Activated CD8-positive, alpha-beta memory T cell treated with anti-CD3 and anti-CD28 coated beads, Interleukin-2, amount 50 U/mL, for 48 hours (primary cell): ENCODE measurements around the gene RCAN3.
"Not testable (repeated sequence)": the region's sequence is repeated elsewhere in the genome, so short reads cannot be mapped to it uniquely, and the experiment has no call there.

Experiments
- DNase-seq: peaks from one replicate; pipeline ENCODE4 v3.0.0-alpha.2; 2020

The RCAN3 gene

DNA sequence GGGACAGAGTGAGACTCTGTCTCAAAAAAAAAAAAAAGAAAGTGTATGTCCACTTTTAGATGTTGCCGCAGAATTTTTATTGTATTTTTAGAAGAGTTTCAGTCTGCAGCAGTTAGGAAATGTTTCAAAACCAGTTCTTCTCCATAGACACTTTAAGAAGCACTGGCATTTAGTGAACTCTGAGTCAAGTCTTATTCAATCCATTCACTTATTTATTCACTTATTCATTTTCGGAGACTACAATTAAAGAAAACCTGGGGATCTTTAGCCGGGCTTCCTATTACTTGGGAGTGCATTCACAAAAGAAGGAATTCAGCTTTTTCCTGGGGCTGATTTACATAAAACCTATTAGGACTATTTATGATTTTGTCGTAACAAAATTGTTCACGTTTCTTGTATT lies 12.3 kb downstream of the RCAN3 start:
- no peak for DNase-seq

GRCh38 chr1:24515671-24516209 lies 13.1 kb downstream of the RCAN3 start:
- not testable (repeated sequence) for DNase-seq

DNA sequence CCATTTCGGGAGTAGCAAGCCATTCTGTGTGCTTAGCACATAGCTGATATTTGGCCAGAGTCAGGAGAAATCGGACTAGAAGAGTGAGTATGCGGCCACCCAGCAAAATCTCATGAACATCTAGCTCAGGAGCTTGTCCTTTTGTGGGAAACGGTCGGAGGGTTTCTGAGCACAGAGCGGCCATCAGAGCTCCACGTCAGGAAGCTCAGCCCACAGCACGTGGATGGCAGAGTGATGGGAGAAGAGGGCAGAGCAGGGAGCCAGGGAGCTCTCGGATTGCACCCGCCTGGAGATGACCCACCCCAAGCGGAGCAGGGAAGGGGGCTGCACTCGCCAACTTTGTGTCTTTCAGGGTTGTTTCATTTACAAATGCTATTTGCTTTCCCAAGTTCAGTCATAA lies 13.9 kb downstream of the RCAN3 start:
- no peak for DNase-seq

- no peak for DNase-seq
Measured at GRCh38 chr1:24517898-24518297, 15.3 kb downstream of the RCAN3 start.

DNA sequence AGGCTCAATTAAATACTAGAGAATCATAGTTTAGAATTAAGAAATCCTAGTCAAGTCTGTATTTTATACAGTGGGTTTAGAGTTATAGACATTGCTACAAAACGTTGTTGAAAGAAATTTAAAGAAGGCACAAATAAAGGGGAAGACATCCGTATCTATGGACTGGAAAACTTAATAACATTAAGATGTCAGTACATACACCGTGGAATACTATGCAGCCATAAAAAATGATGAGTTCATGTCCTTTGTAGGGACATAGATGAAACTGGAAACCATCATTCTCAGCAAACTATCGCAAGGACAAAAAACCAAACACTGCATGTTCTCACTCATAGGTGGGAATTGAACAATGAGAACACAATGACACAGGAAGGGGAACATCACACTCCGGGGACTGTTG lies 17.6 kb downstream of the RCAN3 start:
- not testable (repeated sequence) for DNase-seq

- DNase-seq, result no peak
Measured at GRCh38 chr1:24525606-24526005, 23.0 kb downstream of the RCAN3 start.

DNA sequence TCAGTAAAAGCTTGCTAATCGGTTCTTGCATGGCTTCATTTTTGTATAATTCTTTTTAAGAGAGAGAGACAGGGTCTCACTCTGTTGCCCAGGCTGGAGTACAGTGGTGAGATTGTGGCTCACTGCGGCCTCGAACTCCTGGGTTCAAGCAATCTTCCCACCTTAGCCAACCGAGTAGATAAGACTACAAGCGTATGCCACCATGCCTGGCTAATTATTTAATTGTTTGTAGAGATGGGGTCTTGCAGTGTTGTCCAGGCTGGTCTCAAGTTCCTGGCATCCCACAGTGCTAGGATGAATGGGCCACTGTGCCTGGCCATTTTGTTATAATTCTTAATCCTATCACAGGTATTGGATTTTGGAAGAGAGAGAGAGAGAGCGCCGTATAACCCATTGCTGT lies 23.4 kb downstream of the RCAN3 start:
- DNase-seq, result no peak

DNA sequence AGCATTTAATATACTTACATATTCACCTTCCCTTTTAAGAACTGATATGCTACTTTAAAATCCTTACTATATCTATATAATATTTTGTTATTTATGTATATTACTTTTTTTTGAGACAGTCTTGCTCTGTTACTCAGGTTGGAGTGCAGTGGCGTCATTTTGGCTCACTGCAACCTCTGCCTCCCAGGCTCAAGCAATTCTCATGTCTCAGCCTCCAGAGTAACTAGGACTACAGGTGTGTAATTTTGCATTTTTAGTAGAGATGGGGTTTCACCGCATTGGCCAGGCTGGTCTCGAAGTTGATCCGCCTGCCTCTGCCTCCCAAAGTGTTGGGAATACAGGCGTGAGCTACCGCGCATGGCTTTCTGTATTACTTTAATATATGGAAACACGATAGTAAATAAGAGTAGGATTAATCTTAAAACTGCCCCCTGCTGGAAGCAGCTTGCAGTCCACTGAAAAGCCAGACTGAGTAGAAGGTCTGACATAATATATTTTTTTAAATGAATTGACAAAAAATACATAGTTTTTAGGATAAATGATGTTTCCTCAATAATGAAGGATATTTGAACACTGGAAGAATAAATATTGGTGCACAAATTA lies 24.4 kb downstream of the RCAN3 start:
- no peak for DNase-seq

GRCh38 chr1:24528744-24529143 lies 26.1 kb downstream of the RCAN3 start:
- DNase-seq, result no peak

DNA sequence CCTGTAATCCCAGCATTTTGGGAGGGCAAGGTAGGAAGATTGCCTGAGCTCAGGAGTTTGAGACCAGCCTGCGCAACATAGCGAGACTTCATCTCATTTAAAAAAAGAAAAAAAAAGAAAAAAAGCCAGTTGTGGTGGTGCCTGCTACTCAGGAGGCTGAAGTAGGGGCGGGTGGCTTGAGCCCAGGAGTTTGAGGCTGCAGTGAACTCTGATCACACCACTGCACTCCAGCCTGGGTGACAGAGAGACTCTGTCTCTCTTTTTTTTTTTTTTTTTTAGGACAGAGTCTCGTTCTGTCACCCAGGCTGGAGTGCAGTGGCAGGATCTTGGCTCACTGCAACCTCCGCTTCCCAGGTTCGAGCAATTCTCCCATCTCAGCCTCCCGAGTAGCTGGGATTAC lies 26.7 kb downstream of the RCAN3 start:
- DNase-seq, result not testable (repeated sequence)

GRCh38 chr1:24535021-24535424 lies 32.4 kb downstream of the RCAN3 start:
- DNase-seq, result peak; percentile 83

- DNase-seq, result no peak
Measured at GRCh38 chr1:24535778-24536177, 33.1 kb downstream of the RCAN3 start.

GRCh38 chr1:24536391-24536840 lies 33.8 kb downstream of the RCAN3 start:
- peak; percentile 80 for DNase-seq

DNA sequence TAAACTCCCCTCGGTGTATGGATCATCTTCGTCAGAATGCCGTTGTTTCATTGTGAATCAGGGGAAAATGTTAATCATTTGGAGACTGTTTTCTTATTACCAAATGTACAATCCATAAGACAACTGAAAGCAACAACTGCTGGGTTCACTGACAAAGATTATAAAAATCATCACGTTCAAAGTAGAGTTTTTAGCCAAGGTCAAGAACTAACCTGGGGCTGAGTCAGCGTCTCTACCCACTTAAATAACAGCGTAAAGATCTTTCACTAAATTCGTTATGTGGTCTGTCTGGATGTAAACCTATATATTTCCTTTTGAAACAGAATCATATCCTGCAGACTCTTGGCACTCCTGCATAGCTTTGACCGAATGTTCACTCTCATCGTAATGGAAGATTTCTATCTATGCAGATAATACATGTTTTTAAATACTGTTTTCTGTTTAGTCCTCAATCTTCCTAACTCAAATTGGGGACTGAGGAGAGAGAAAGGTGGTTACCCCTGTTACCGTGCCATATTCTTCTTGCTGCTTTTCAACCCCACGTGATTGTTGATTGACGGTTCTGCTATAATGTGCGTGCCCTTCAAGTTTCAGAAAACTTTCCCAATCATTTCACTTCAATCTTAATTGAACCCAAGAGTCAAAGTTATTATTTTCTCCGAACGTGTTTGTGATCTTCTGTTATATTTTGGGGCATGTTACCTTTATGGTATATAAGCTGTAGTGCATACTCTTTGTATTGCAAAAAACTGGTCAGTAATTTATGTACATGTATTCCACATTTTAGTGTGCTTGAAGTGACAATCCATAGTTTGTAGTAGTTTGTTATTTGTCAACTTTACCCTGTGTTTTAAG lies 37.6 kb downstream of the RCAN3 start:
- no peak for DNase-seq

DNA sequence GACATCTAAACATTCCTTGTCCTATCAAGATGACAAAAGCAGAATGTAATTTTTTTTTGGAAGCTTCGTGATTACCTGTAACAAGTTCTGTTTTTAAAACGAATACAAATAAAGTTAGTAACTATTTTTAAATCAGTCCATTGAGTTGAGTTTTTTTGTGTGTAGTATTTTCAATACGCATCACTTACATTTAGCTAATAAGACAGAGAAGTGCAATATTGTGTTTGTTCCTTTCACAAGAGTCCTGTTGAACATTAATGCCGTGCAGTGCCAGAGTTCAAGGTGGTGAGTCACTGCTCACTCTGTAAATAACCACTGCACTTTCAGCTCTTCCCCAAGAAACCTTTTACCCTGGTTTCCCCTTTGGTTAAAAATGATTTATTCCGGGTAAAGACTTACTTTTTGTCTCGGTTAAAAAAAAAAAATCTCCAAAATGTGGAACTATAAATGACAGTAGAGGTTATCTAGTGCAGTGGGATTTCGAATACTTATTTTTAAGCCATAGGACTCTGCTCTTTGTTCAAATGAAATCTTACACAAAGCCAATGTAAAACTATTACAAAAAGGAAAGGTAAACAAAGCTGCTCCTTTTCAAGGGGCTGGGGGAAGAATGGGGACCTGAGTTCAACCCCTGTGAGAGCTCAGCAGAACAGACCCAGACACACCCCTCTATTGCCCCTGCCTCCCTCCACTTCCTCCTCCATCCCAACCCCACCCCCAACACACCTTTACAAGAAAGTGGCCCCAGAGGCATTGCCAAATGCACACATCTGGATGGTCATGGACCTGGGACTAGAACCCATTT lies 38.5 kb downstream of the RCAN3 start:
- no peak for DNase-seq

- DNase-seq, result peak; percentile 73
Measured at GRCh38 chr1:24541711-24542346, 39.2 kb downstream of the RCAN3 start.

- no peak for DNase-seq
Measured at GRCh38 chr1:24544239-24544638, 41.6 kb downstream of the RCAN3 start.

DNA sequence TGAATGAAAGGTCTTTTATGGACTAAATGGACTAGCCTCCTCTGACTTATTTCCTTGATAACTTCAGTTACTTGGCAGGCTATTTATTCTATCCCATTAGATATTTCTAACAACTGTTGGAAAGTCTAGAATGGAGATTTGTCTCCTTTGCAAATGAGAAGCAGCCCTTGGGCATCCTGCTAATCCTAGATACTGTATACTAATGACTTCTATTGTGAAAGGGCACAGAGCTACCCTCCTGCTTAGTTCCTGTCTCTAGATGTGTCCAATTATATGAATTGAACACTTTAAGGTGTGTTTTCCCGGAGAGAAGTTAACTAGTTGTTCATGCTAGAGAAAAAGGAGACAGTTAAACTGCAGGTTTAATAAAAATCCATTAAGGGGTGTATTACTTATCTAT lies 43.0 kb downstream of the RCAN3 start:
- DNase-seq, result no peak

DNA sequence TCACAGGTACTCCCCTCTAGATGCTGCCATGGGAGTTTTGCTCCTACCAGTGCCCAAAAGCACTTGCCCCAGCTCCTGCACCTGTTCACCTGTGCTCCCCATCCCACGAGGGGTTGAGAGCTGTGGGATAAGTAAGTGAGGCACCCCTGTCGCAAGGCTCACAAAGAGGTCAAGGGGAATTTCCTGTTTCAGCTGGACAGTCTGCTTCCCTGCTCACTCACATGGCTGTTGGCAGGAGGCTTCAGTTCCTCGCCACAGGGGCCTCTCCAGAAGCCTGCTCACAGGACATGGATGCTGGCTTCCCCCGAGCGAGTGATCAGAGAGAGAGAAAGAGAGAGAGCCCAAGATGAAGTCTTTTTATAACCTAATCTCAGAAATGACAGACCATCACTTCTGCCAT lies 44.6 kb downstream of the RCAN3 start:
- DNase-seq, result peak; percentile 44

DNA sequence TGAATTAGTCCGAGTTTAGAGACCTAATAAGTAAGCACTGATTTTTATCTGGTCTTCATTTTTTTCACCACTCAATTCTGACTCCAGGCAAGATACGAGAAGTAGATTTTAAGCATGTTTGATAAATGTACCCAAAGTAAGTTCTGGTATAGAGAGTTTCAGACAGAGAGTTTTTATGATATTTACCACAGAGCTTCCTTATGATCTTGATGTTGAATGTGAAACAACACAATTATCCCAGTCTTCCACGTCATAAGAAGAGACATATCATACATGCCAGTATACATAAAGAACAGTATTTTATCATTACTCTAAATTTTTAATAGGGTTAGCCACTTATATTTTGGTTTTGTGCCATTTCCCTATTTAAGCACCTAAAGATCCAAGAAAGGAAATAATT lies 45.4 kb downstream of the RCAN3 start:
- DNase-seq, result no peak

GRCh38 chr1:24549210-24549609 lies 46.6 kb downstream of the RCAN3 start:
- peak; percentile 20 for DNase-seq

GRCh38 chr1:24551290-24551959 lies 48.8 kb downstream of the RCAN3 start:
- DNase-seq, result peak; percentile 15
